ENCODE measurements around the gene ADCY10. TPM values are rescaled to one million over a fixed set of nuclear protein-coding genes. Genes with fewer than 3 reads are reported as not detected.

ADCY10 gene
- total and polyA plus RNA-seq, 9 of the 15 experiments (the other 6 are each of a cell fraction or from before 2014, with no cell fraction given): 0.08 to 0.86 (median 0.22) TPM

DNA sequence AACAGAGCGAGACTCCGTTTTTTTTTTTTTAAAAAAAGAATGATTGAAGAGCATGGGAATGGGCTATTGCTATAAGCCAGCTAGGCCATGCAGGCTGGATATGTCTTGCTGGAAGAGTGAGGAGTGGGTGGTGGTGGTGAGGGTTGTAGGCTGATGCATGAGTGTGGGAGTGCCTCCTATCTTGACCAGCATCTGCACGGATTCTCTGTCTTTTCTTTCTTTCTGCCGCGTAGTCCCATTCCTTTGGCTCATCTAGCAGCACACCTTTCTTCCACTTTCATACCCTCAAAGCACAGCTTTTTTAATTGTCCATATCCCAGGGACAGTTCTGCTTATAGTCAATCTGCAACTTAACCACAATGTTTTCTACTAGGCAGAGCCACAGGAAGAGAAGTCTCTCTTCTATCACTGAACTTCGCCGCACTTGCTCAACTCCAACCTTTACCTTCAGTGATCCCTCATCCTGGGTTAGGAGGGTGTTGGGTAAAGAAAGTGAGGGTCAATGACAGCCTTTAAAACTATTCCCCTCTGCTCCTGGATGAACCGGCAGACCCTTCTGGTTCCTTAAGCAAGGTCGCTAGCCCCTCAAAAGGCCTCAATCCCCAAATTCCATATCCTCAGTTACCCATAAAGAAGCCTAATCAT is 15.2 kb downstream of the ADCY10 start:
- Histone ChIP-seq H3K79me2 (ENCODE audit: control insufficient read depth, insufficient read depth, low read length) (0 out of 3 replicates have a peak, but pooled peaks cover 3% of the 10 kb centered on the region), H3K9me1 (ENCODE audit: control insufficient read depth, insufficient read depth, low read length) (no peaks in the 10 kb centered on the region), H3K27me3 (ENCODE audit: control insufficient read depth in 2 of 2, insufficient read depth in 2 of 2, low read length in 2 of 2) (no peaks in the 10 kb centered on the region), H3K27ac (ENCODE audit: extremely low read depth, low read depth, low read length) (no peak overlapping the region), H3K9me3 (replicated peaks; ENCODE audit: control insufficient read depth, insufficient read depth, low read depth, low read length) (no peaks in the 10 kb centered on the region), H3K4me3 (no peak overlapping the region), H2AFZ (ENCODE audit: low read depth, low read length) (no peak overlapping the region), H3K4me1 (replicated peaks in 1 of 2; ENCODE audit: control insufficient read depth in 2 of 2, insufficient read depth in 2 of 2, low read length in 2 of 2) (peaks cover 4 to 5% of the 10 kb centered on the region in 2 experiments; a peak in 3 of 5 replicates), H3K4me2 (ENCODE audit: insufficient read depth, low read length) (no peak overlapping the region), H3K9ac (ENCODE audit: insufficient read depth in 1 of 2, low read depth in 2 of 2, low read length in 2 of 2) (no peak overlapping the region), H4K20me1 (replicated peaks; ENCODE audit: control insufficient read depth, insufficient read depth, low read length) (no peaks in the 10 kb centered on the region), H3K36me3 (ENCODE audit: control insufficient read depth, insufficient read depth, low read length) (no peaks in the 10 kb centered on the region)
- WGBS (ENCODE audit: insufficient coverage, low coverage, missing lambda C conversion rate): 53% methylated on average over 9 of the region's 9 CpGs
- DNase-seq (ENCODE audit: extremely low read depth in 1 of 4, low spot score in 3 of 4): peak; percentile 23 to 57 (median 44)
- no peak for FAIRE-seq
- intact Hi-C loops (cut with micrococcal nuclease): no loop called here
- CTCF ChIA-PET (ENCODE audit: low intra/inter-chr PET ratio): no interaction called here
- ATAC-seq: peak; percentile 72
- BruUV-seq (replicated peaks): no TSS peak
- in situ Hi-C loops (cut with MboI): no loop called here
- POLR2A ChIA-PET: interaction anchor here (0.8 to 1.2 kb wide), 4 partner anchors 10 to 32 kb away, joined by 3 to 4 read pairs (median 4); partner anchors contain the start of gene ADCY10
- TF ChIP-seq, protein P1, sequence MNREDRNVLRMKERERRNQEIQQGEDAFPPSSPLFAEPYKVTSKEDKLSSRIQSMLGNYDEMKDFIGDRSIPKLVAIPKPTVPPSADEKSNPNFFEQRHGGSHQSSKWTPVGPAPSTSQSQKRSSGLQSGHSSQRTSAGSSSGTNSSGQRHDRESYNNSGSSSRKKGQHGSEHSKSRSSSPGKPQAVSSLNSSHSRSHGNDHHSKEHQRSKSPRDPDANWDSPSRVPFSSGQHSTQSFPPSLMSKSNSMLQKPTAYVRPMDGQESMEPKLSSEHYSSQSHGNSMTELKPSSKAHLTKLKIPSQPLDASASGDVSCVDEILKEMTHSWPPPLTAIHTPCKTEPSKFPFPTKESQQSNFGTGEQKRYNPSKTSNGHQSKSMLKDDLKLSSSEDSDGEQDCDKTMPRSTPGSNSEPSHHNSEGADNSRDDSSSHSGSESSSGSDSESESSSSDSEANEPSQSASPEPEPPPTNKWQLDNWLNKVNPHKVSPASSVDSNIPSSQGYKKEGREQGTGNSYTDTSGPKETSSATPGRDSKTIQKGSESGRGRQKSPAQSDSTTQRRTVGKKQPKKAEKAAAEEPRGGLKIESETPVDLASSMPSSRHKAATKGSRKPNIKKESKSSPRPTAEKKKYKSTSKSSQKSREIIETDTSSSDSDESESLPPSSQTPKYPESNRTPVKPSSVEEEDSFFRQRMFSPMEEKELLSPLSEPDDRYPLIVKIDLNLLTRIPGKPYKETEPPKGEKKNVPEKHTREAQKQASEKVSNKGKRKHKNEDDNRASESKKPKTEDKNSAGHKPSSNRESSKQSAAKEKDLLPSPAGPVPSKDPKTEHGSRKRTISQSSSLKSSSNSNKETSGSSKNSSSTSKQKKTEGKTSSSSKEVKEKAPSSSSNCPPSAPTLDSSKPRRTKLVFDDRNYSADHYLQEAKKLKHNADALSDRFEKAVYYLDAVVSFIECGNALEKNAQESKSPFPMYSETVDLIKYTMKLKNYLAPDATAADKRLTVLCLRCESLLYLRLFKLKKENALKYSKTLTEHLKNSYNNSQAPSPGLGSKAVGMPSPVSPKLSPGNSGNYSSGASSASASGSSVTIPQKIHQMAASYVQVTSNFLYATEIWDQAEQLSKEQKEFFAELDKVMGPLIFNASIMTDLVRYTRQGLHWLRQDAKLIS (CRISPR knock-in tag; IDR thresholded peaks at IDR 0.05): no peak
- no peak for TF ChIP-seq GTF2A2 (tag; IDR thresholded peaks at IDR 0.05)
- TF ChIP-seq, protein P2, sequence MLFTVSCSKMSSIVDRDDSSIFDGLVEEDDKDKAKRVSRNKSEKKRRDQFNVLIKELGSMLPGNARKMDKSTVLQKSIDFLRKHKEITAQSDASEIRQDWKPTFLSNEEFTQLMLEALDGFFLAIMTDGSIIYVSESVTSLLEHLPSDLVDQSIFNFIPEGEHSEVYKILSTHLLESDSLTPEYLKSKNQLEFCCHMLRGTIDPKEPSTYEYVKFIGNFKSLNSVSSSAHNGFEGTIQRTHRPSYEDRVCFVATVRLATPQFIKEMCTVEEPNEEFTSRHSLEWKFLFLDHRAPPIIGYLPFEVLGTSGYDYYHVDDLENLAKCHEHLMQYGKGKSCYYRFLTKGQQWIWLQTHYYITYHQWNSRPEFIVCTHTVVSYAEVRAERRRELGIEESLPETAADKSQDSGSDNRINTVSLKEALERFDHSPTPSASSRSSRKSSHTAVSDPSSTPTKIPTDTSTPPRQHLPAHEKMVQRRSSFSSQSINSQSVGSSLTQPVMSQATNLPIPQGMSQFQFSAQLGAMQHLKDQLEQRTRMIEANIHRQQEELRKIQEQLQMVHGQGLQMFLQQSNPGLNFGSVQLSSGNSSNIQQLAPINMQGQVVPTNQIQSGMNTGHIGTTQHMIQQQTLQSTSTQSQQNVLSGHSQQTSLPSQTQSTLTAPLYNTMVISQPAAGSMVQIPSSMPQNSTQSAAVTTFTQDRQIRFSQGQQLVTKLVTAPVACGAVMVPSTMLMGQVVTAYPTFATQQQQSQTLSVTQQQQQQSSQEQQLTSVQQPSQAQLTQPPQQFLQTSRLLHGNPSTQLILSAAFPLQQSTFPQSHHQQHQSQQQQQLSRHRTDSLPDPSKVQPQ (CRISPR knock-in tag; IDR thresholded peaks at IDR 0.05; ENCODE audit: borderline replicate concordance): no peak
- 0 out of 2 replicates have a peak, but pooled peaks have one; percentile 47 for TF ChIP-seq CBFA2T2 (conservative IDR thresholded peaks at IDR 0.05)
- peak; percentile 58; the same call in 1 of the 2 replicates for TF ChIP-seq ZEB2 (IDR thresholded peaks at IDR 0.05)
- peak; percentile 63 for TF ChIP-seq TEAD4 (IDR thresholded peaks at IDR 0.05; ENCODE audit: low read length)
- TF ChIP-seq TEAD4 (CRISPR knock-in tag; IDR thresholded peaks at IDR 0.05; ENCODE audit: borderline replicate concordance): no peak
- TF ChIP-seq, protein P3, sequence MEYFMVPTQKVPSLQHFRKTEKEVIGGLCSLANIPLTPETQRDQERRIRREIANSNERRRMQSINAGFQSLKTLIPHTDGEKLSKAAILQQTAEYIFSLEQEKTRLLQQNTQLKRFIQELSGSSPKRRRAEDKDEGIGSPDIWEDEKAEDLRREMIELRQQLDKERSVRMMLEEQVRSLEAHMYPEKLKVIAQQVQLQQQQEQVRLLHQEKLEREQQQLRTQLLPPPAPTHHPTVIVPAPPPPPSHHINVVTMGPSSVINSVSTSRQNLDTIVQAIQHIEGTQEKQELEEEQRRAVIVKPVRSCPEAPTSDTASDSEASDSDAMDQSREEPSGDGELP (CRISPR knock-in tag; IDR thresholded peaks at IDR 0.05; ENCODE audit: borderline replicate concordance): no peak
- TF ChIP-seq SOX6 (IDR thresholded peaks at IDR 0.05): peak; percentile 54; the same call in 1 of the 2 replicates
- no peak for TF ChIP-seq PHF8 (IDR thresholded peaks at IDR 0.05; ENCODE audit: borderline replicate concordance, low read length)
- peak in 1 of 2 experiments; percentile 37; a peak in 1 of 4 replicates for TF ChIP-seq KDM1A (IDR thresholded peaks at IDR 0.05)
- TF ChIP-seq ZNF584 (CRISPR knock-in tag; IDR thresholded peaks at IDR 0.05; ENCODE audit: low read depth): no peak
- TF ChIP-seq EGR1 (conservative IDR thresholded peaks at IDR 0.05): peak; percentile 78
- peak in 1 of 2 experiments; percentile 42; a peak in 1 of 4 replicates for TF ChIP-seq RCOR1 (IDR thresholded peaks at IDR 0.05; ENCODE audit: borderline replicate concordance in 1 of 2, low read depth in 2 of 2, low read length in 2 of 2)
- TF ChIP-seq SMARCE1 (IDR thresholded peaks at IDR 0.05): peak; percentile 50; the same call in 1 of the 2 replicates
- TF ChIP-seq SMARCA4 (IDR thresholded peaks at IDR 0.05): peak; percentile 61
